IPS-15b (cell line): ENCODE data around the gene SLC29A3.

Source experiments
- H3K27me3 ChIP-seq: one replicate; pipeline ENCODE4 v1.6.1; 2013; ENCODE audit warnings: low read length; ENCODE audit not compliant: control insufficient read depth, insufficient read depth
- H3K36me3 ChIP-seq: one replicate; pipeline ENCODE4 v1.6.1; 2013; ENCODE audit warnings: low read length; ENCODE audit not compliant: control insufficient read depth, insufficient read depth
- H3K4me1 ChIP-seq: one replicate; pipeline ENCODE4 v1.6.1; 2013; ENCODE audit warnings: mild to moderate bottlenecking, low read length; ENCODE audit not compliant: control insufficient read depth, insufficient read depth
- H3K4me3 ChIP-seq: one replicate; pipeline ENCODE4 v1.5.1; 2013; ENCODE audit warnings: low read depth, low read length
- H3K9ac ChIP-seq: one replicate; pipeline ENCODE4 v1.6.1; 2013; ENCODE audit warnings: low read depth, mild to moderate bottlenecking, low read length
- H3K9me3 ChIP-seq: one replicate; pipeline ENCODE4 v1.6.1; 2013; ENCODE audit warnings: mild to moderate bottlenecking, low read length; ENCODE audit not compliant: control insufficient read depth, insufficient read depth

SLC29A3 gene

GRCh38 chr10:71304914-71305313 lies 14.1 kb upstream of the SLC29A3 start:
- Histone ChIP-seq H3K9ac (no peak overlapping the region), H3K36me3 (peaks cover 2% of the 10 kb centered on the region), H3K4me1 (no peaks in the 10 kb centered on the region), H3K4me3 (no peak overlapping the region), H3K27me3 (no peaks in the 10 kb centered on the region), H3K9me3 (no peaks in the 10 kb centered on the region)

- H3K9ac ChIP-seq: no peak overlapping the region
- no peaks in the 10 kb centered on the region for H3K27me3 ChIP-seq
- no peak overlapping the region for H3K4me3 ChIP-seq
- no peaks in the 10 kb centered on the region for H3K4me1 ChIP-seq
- no peaks in the 10 kb centered on the region for H3K36me3 ChIP-seq
- H3K9me3 ChIP-seq: no peaks in the 10 kb centered on the region
These were observed 12.1 kb upstream of the SLC29A3 start for GRCh38 chr10:71306979-71307378.

GRCh38 chr10:71307469-71308085 lies 11.5 kb upstream of the SLC29A3 start:
- no peak overlapping the region for H3K9ac ChIP-seq
- H3K4me1 ChIP-seq: no peaks in the 10 kb centered on the region
- H3K36me3 ChIP-seq: no peaks in the 10 kb centered on the region
- no peaks in the 10 kb centered on the region for H3K27me3 ChIP-seq
- no peaks in the 10 kb centered on the region for H3K9me3 ChIP-seq
- no peak overlapping the region for H3K4me3 ChIP-seq

- Histone ChIP-seq H3K4me1 (no peaks in the 10 kb centered on the region), H3K9me3 (no peaks in the 10 kb centered on the region), H3K4me3 (no peak overlapping the region), H3K9ac (no peak overlapping the region), H3K36me3 (no peaks in the 10 kb centered on the region), H3K27me3 (peaks cover under 1% of the 10 kb centered on the region)
These were observed 10.8 kb upstream of the SLC29A3 start for GRCh38 chr10:71308244-71308643.

GRCh38 chr10:71308985-71309384 lies 10.1 kb upstream of the SLC29A3 start:
- Histone ChIP-seq H3K4me1 (no peaks in the 10 kb centered on the region), H3K27me3 (peaks cover 5% of the 10 kb centered on the region), H3K4me3 (no peak overlapping the region), H3K9ac (no peak overlapping the region), H3K9me3 (no peaks in the 10 kb centered on the region), H3K36me3 (no peaks in the 10 kb centered on the region)

GRCh38 chr10:71309919-71310318 lies 9.1 kb upstream of the SLC29A3 start:
- peaks cover 5% of the 10 kb centered on the region for H3K27me3 ChIP-seq
- H3K4me3 ChIP-seq: no peak overlapping the region
- H3K9ac ChIP-seq: peak overlapping the region; percentile 16
- peaks cover 3% of the 10 kb centered on the region for H3K4me1 ChIP-seq
- H3K36me3 ChIP-seq: no peaks in the 10 kb centered on the region
- H3K9me3 ChIP-seq: no peaks in the 10 kb centered on the region

- no peak overlapping the region for H3K9ac ChIP-seq
- no peaks in the 10 kb centered on the region for H3K36me3 ChIP-seq
- H3K27me3 ChIP-seq: peaks cover 5% of the 10 kb centered on the region
- H3K9me3 ChIP-seq: no peaks in the 10 kb centered on the region
- H3K4me3 ChIP-seq: no peak overlapping the region
- H3K4me1 ChIP-seq: peaks cover 8% of the 10 kb centered on the region
These were observed 6.8 kb upstream of the SLC29A3 start for GRCh38 chr10:71312220-71312619.

DNA sequence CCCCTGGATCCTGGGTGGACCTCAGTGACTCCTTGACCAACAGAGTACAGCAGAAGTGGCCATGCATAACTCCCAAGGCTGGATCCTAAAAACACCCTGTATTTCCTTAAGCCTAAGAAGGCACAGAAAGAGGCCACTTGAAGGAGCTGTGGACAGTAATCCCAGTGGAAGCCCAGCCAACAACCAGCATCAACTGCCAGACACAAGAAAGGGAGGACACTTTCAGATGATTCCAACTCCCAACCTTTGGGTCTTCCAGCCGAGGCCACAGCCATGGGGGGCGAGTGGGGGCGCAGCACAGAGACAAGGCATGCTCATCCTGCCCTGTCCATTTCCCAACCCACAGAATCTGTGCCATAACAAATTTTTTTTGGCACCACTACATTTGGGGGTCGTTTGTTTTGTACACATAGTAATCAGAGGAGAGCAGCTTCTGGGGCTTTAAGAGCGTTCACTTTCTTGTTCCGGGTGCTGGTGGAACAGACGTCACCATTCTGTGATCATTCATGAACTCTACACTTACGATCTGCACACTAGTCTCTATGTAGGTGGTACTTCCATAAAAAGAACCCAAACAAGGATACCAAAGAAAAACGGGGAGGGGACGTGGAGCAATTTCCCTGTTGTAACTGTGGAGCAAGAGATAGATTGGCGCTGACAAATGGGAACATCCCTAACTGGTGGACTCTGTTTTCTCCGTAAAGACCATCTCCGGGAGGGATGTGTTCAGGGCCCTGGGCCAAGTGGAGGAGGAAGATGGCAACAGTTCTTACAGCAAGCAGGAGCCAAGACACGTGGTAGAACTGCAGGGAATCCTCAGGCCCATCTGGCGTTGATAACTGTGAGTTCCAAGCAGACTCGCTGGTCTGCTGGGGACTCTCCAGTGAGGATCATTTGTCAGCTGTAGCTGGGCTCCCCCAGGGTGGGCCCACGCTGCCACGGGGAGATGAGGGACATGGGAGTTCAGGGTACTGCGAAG lies 6.0 kb upstream of the SLC29A3 start:
- Histone ChIP-seq H3K9ac (no peak overlapping the region), H3K4me1 (peaks cover 8% of the 10 kb centered on the region), H3K9me3 (no peaks in the 10 kb centered on the region), H3K36me3 (no peaks in the 10 kb centered on the region), H3K4me3 (no peak overlapping the region), H3K27me3 (peaks cover 5% of the 10 kb centered on the region)

- Histone ChIP-seq H3K4me1 (peaks cover 10% of the 10 kb centered on the region), H3K9me3 (no peaks in the 10 kb centered on the region), H3K9ac (peak overlapping the region; percentile 54), H3K27me3 (peaks cover 5% of the 10 kb centered on the region), H3K4me3 (peak overlapping the region; percentile 41), H3K36me3 (no peaks in the 10 kb centered on the region)
These were observed 4.9 kb upstream of the SLC29A3 start for GRCh38 chr10:71314028-71314693.

DNA sequence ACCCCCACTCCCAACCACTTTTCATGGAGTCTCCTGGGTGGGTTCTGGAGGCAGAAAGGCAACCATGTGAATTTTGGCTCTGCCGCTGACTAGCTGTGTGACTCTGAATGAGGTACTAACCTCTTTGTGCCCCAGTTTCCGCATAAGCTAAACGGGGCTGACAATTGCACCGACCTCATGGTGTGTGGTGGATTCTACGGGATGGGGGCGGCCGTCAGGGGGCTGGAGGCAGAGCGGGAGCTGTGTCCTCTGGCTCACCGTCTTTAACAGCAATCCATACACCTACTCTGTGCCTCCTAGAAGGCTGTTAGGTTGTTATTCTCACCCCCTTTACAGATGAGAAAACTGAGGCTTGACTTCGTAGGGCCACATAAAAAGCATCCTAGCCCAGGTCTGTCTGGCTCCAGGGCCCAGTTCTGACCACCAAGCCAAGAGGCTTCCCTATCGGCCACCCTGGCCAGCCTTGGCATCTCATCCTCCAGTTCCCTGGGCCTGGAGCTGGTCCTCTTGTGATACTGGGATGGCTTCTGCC lies 4.3 kb upstream of the SLC29A3 start:
- peak overlapping the region; percentile 41 for H3K4me3 ChIP-seq
- no peaks in the 10 kb centered on the region for H3K36me3 ChIP-seq
- peaks cover 10% of the 10 kb centered on the region for H3K4me1 ChIP-seq
- peaks cover 5% of the 10 kb centered on the region for H3K27me3 ChIP-seq
- peak overlapping the region; percentile 54 for H3K9ac ChIP-seq
- H3K9me3 ChIP-seq: no peaks in the 10 kb centered on the region

DNA sequence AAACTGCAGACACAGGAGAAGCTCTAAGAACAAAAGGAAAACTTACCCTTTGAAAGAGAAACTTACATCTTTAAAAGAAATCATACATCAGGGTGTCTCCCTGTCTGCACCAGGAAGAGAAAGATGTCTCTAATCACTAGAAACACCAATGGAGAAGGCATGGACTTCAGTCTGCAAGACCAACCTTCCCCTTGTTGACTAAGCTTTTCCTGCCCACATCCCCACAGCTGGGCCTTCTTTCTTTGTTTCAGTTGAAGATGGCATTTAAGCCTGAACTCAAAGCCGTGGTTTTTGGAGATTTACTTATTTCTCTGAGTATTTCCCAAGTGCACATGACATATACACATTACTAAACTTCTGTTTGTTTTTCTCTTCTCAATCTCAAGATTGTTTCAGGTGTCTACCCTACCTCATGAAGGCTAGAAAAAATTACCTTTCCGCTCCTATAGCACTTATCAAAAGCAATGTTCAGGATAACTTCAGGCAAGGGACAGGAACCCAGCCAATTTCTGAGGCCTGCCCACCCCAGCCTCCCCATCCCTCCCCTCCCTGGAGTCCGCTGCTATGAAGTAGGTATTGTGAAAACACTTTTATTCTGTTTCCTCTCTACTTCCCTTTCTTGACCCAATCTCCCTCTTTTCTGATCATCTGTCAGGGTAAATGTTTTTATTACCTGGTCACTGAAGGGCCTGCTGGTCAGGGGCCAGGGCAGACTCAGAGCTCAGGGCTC lies 2.8 kb upstream of the SLC29A3 start:
- Histone ChIP-seq H3K9ac (no peak overlapping the region), H3K4me1 (peaks cover 13% of the 10 kb centered on the region), H3K27me3 (peaks cover 5% of the 10 kb centered on the region), H3K36me3 (no peaks in the 10 kb centered on the region), H3K4me3 (no peak overlapping the region), H3K9me3 (no peaks in the 10 kb centered on the region)
